Left lung (tissue), 10 donors: ENCODE data around the gene SLC6A12. TPM values are rescaled to one million over a fixed set of nuclear protein-coding genes. Genes with fewer than 3 reads are reported as not detected.

Experiments
- ATAC-seq: fragments of 200-7000 bp; cut with Tn5 transposase; one replicate; pipeline ENCODE4 v1.9.1; 2020; ENCODE audit warnings: moderate library complexity
- DNase-seq, 4 donors: peaks; one replicate each; pipeline ENCODE4 v3.0.0-alpha.2; 2013 to 2020
- H3K27ac ChIP-seq, 2 donors: fragments of 200-600 bp; sonication (generic) in 1 of 2; one replicate each; pipeline versions ENCODE4 v1.5.0 to v1.8.0; 2020 to 2021
- H3K27me3 ChIP-seq, 2 donors: fragments of 200-600 bp; sonication (generic) in 1 of 2; one replicate each; pipeline versions ENCODE4 v1.5.0 to v1.8.0; 2020 to 2021
- H3K36me3 ChIP-seq, 2 donors: fragments of 200-600 bp; sonication (generic) in 1 of 2; one replicate each; pipeline versions ENCODE4 v1.5.0 to v1.8.0; 2020 to 2021
- H3K4me1 ChIP-seq, 2 donors: fragments of 200-600 bp; one replicate each; pipeline ENCODE4 v1.8.0; 2021
- H3K4me3 ChIP-seq, 2 donors: fragments of 200-600 bp; sonication (generic) in 1 of 2; one replicate each; pipeline versions ENCODE4 v1.5.0 to v1.8.0; 2020 to 2021; ENCODE audit warnings: mild to moderate bottlenecking in 1 of 2
- H3K9me3 ChIP-seq, 2 donors: fragments of 200-600 bp; sonication (generic) in 1 of 2; one replicate each; pipeline versions ENCODE4 v1.5.0 to v1.8.0; 2020 to 2021
- intact Hi-C, 2 donors: fragments of 100-400 bp; cut with DNase I; formaldehyde crosslinking; loops; one replicate each; pipeline versions ENCODE4 v1.11.2 to v1.14.2; 2022
- polyA plus RNA-seq, 6 donors: library from polyadenylated mRNA; unstranded; fragments of 120-200 nt; gene quantifications; one replicate each; pipeline ENCODE4 v1.2.1, GENCODE V29; 2013; ENCODE audit not compliant: insufficient read length in 6 of 6
- total RNA-seq, 2 donors: library from RNA; stranded (reverse); fragmentation: NEBNext Ultra II Directional; extraction: Animal tissue kit (Norgen Biotek cat#: 25700); gene quantifications; one replicate each; pipeline ENCODE4 v1.2.1, GENCODE V29; 2021
- TF ChIP-seq, protein P1 (sequence below), 2 donors: fragments of 200-600 bp; sonication (generic) in 1 of 2; IDR thresholded peaks; one replicate each; pipeline versions ENCODE4 v1.5.0 to v1.8.0; 2021; ENCODE audit warnings: antibody characterized with exemption in 2 of 2
- donor health status: DM: no; HTN: yes; CAD: no.
- donor health status: DM: no; HTN: no; CAD: no.

Gene SLC6A12
- total and polyA plus RNA-seq, 8 donors, result 0.52 to 4.7 (median 0.92) TPM

DNA sequence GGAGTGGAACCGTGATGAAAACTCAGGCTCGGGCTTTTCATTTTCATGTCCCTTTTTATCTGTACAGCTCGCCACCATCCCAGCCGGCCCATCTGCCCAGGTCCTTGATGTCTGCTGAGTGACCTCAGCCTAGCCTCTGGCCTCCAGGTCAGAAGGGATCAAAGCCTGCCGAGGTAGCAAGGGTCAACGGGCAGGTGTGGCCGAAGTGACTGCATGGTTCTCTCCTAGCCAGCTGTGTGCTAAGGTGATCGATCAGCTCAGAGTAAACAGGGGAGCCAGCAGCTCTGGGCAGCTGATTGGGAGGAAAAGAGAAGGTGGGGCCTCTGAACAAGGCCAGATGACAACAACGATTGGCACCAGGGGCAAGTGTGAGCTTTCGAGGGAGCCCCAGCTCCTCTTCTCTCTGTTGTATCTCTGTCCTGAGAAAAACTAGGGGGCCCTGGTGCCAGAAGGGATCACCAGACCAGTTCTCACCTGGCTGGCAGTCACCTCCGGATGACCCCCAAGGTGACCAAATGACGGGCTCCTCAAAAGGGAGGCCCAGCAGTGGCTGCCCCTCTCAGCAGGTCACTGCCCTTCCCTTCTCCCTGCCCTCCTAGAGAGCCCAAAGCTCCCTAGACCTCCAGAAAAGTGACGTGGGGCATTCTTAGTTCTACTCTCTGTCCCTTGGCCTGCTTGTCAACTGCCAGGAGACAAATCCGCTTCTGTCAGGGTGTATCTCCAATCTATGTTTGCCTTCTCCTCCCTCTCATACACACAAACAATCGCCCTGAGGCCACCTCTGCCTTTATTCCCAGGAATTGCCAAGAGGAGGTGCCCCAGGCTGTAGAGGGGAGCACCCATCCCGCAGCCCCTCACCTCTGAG, 3.4 kb downstream of the SLC6A12 start:
- no peak overlapping the region for H3K27ac ChIP-seq
- H3K27me3 ChIP-seq, result peaks cover 3 to 47% of the 10 kb centered on the region in 2 donors
- intact Hi-C loops, result no loop called here
- no peak for DNase-seq
- H3K4me3 ChIP-seq, result no peak overlapping the region
- no peak for ATAC-seq
- H3K4me1 ChIP-seq, result peaks cover 0 to 15% of the 10 kb centered on the region in 2 donors
- TF ChIP-seq, protein P1, sequence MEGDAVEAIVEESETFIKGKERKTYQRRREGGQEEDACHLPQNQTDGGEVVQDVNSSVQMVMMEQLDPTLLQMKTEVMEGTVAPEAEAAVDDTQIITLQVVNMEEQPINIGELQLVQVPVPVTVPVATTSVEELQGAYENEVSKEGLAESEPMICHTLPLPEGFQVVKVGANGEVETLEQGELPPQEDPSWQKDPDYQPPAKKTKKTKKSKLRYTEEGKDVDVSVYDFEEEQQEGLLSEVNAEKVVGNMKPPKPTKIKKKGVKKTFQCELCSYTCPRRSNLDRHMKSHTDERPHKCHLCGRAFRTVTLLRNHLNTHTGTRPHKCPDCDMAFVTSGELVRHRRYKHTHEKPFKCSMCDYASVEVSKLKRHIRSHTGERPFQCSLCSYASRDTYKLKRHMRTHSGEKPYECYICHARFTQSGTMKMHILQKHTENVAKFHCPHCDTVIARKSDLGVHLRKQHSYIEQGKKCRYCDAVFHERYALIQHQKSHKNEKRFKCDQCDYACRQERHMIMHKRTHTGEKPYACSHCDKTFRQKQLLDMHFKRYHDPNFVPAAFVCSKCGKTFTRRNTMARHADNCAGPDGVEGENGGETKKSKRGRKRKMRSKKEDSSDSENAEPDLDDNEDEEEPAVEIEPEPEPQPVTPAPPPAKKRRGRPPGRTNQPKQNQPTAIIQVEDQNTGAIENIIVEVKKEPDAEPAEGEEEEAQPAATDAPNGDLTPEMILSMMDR (IDR thresholded peaks at IDR 0.05), result no peak
- H3K36me3 ChIP-seq, result no peaks in the 10 kb centered on the region
- H3K9me3 ChIP-seq, result no peaks in the 10 kb centered on the region

DNA sequence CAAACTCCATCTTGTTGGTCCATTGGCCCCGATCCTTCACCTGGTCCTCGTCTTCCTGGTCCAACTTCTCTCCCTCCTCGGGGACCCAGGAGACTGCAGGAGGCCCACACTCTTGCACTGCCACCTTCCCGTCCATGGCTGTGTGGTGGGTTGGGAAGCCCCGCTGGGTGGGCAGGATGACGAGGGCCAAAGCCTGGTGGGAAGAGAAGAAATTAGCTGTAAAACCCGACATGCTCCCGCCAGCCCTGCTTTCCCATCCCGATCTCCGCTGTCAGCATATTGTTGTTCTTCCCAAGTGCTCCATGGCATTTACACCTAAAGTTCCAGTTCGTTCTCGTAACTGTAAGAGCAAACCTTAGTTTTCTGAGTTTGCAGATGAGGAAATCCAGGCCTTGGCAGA, 4.1 kb downstream of the SLC6A12 start:
- no peak overlapping the region for H3K4me3 ChIP-seq

DNA sequence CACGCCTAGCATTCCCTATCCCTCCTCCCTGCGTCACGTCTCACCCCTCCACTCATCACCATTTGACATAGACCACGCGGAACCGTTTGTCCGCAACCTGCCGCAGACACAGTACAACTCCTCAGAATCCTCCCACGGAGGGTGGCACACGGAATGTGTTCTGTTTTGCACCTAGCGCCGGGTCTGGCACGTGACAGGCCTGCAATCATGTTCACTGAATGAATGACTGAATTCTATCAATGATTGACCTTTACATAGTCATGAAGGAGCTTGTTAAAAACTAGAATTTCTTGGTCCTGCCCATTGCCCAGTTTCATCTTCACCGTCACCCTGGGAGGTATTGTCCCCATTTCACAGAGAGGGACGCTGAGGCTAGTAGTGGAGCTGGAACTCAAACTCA, 4.7 kb downstream of the SLC6A12 start:
- DNase-seq (peak in 1 of 4 donors; percentile 38), ATAC-seq (no peak)
- Histone ChIP-seq H3K4me3 (no peak overlapping the region), H3K4me1 (peaks cover 0 to 14% of the 10 kb centered on the region in 2 donors), H3K27ac (no peak overlapping the region), H3K9me3 (no peaks in the 10 kb centered on the region), H3K27me3 (peaks cover 3 to 58% of the 10 kb centered on the region in 2 donors), H3K36me3 (no peaks in the 10 kb centered on the region)
- intact Hi-C loops, result no loop called here
- TF ChIP-seq, protein P1 (IDR thresholded peaks at IDR 0.05), result no peak

More for the DNA sequence above, 4.1 kb downstream of the SLC6A12 start:
- H3K9me3 ChIP-seq, result no peaks in the 10 kb centered on the region
- intact Hi-C loops, result no loop called here
- DNase-seq (no peak), ATAC-seq (no peak)
- H3K36me3 ChIP-seq, result no peaks in the 10 kb centered on the region
- TF ChIP-seq, protein P1 (IDR thresholded peaks at IDR 0.05), result no peak
- H3K27me3 ChIP-seq, result peaks cover 3 to 53% of the 10 kb centered on the region in 2 donors
- H3K4me1 ChIP-seq, result peaks cover 0 to 15% of the 10 kb centered on the region in 2 donors
- H3K27ac ChIP-seq, result no peak overlapping the region

DNA sequence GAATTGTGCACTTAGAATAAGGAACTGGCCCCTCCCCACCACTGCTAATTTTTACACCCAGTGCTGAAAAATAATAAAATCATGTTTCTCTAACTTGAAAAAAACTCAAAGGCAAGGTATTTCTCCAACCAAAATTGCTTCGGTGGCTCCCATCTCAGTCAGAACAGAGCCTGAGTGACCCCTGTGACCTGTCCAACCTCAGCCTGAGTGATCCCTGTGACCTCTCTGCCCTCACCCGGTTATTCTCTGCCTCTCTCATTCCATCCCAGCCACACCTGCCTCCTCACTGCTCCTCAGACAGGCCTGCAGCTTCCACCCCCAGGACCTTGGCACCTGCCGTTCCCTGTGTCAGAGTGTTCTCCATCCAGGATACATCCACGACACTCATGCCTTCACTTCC, 5.1 kb downstream of the SLC6A12 start:
- no peak overlapping the region for H3K4me3 ChIP-seq
- peaks cover 5 to 58% of the 10 kb centered on the region in 2 donors for H3K27me3 ChIP-seq
- H3K27ac ChIP-seq, result no peak overlapping the region
- intact Hi-C loops, result no loop called here
- ATAC-seq (no peak), DNase-seq (no peak)
- TF ChIP-seq, protein P1 (IDR thresholded peaks at IDR 0.05), result no peak
- no peaks in the 10 kb centered on the region for H3K36me3 ChIP-seq
- H3K9me3 ChIP-seq, result no peaks in the 10 kb centered on the region
- H3K4me1 ChIP-seq, result peaks cover 0 to 15% of the 10 kb centered on the region in 2 donors

DNA sequence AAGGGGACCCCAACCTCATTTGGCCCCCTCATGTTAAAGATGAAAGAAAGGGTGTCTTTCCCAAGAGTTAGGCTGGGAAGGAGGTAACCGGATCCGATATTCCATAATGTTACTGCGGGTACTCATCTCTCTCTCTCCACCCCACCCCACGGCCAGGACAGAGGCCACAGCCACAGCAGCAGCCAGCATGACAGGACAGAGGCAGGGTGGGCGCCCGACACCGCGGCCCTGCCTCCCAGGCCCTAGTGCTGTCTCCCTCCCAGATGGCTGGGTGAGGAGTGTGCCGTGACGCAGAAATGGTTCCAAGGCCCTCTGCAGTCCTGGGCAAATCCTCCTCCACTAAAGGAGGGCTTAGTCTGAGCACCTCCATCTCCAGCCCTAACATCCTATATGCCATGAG, 6.2 kb downstream of the SLC6A12 start:
- TF ChIP-seq, protein P1 (IDR thresholded peaks at IDR 0.05), result no peak

More for the DNA sequence above, 6.2 kb downstream of the SLC6A12 start:
- H3K9me3 ChIP-seq, result no peaks in the 10 kb centered on the region
- H3K4me1 ChIP-seq, result peaks cover 0 to 13% of the 10 kb centered on the region in 2 donors
- H3K36me3 ChIP-seq, result no peaks in the 10 kb centered on the region
- no peak overlapping the region for H3K4me3 ChIP-seq
- intact Hi-C loops, result no loop called here
- no peak for ATAC-seq
- peak in 1 of 4 donors; percentile 43 for DNase-seq
- H3K27me3 ChIP-seq, result peaks cover 6 to 58% of the 10 kb centered on the region in 2 donors
- H3K27ac ChIP-seq, result no peak overlapping the region
